Dendritic cell treated with granulocyte-macrophage colony-stimulating factor and Interleukin-4, amounts not matched to agents 40 ng/mL and 50 ng/mL, for 4 days (primary cell): ENCODE results near the gene TRDN.

Source experiments
- H3K27ac Mint-ChIP-seq: one replicate; pipeline ENCODE4 v1.8.0; 2022; ENCODE audit warnings: mild to moderate bottlenecking, mixed read lengths
- H3K27me3 Mint-ChIP-seq: one replicate; pipeline ENCODE4 v1.8.0; 2022; ENCODE audit warnings: mild to moderate bottlenecking, mixed read lengths
- H3K36me3 Mint-ChIP-seq: one replicate; pipeline ENCODE4 v1.8.0; 2022; ENCODE audit warnings: low read depth, mixed read lengths
- H3K4me1 Mint-ChIP-seq: one replicate; pipeline ENCODE4 v1.8.0; 2022; ENCODE audit warnings: low read depth, mixed read lengths
- H3K4me3 Mint-ChIP-seq: one replicate; pipeline ENCODE4 v1.8.0; 2022; ENCODE audit warnings: mild to moderate bottlenecking, moderate library complexity, mixed read lengths
- H3K9me3 Mint-ChIP-seq: one replicate; pipeline ENCODE4 v1.8.0; 2022; ENCODE audit warnings: mixed read lengths
- intact Hi-C: fragments of 100-400 bp; cut with micrococcal nuclease; formaldehyde crosslinking; loops from one replicate; pipeline ENCODE4 v1.15.0; 2022

TRDN gene

DNA sequence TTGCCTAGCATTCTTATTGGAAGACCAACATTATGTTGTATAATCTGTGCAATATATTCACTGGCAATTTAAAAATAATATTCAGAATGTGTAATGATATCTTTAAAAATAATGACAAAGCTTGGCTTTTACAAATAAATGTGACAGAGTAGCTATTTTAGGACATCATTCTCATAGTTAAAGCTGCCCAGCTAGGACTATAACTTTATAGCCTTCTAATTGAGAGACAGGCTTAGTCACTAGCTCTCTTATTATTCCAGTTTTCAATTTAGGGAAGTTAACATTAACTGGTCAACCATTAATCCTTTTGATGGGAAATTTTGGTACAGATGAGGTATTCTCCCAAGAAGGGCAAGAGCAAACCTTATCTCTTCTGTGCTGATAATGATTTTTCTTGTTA lies 443.5 kb downstream of the TRDN start:
- H3K36me3 Mint-ChIP-seq: no peaks in the 10 kb centered on the region
- H3K27ac Mint-ChIP-seq: no peak overlapping the region
- H3K27me3 Mint-ChIP-seq: no peaks in the 10 kb centered on the region
- H3K9me3 Mint-ChIP-seq: peaks cover 6% of the 10 kb centered on the region
- no peak overlapping the region for H3K4me3 Mint-ChIP-seq
- H3K4me1 Mint-ChIP-seq: no peaks in the 10 kb centered on the region
- intact Hi-C loops: no loop called here

DNA sequence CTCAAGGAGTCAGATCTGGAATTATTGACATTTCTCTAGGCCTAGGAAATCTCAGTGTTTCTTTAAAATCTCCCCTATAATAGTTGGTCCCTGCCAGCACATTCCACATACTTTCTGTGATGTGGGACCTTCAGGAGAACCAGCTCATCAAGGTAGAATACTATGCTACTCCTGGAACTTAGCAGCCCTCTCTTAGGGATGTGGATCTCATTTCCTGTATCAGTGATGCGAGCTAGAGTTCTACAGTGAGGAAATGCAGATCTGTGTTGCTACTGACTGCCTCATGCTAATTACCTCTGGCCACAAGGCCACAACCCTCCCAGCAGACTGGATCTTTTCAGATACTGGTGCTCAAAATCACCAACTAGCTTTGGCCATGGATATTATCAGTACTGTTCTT lies 446.9 kb downstream of the TRDN start:
- Mint-ChIP-seq H3K4me1 (no peaks in the 10 kb centered on the region), H3K4me3 (no peak overlapping the region), H3K27ac (no peak overlapping the region), H3K36me3 (no peaks in the 10 kb centered on the region), H3K9me3 (peaks cover 23% of the 10 kb centered on the region), H3K27me3 (no peaks in the 10 kb centered on the region)
- intact Hi-C loops: no loop called here

DNA sequence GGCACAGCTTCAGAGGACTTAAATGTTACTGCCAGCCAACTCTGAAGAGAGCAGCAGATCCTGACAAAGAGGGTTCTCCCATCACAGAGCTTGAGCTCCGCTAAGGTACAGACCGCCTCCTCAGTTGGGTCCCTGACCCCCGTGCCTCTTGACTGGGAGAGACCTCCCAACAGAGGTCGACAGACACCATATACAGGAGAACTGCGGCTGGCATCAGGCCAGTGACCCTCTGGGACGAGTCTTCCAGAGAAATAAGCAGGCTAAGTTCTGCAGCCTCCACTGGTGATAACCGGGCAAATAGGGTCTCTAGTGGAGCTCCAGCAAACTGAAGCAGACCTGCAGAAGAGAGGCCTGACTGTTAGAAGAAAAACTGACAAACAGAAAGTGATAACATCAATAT lies 453.8 kb downstream of the TRDN start:
- Mint-ChIP-seq H3K9me3 (peaks cover 41% of the 10 kb centered on the region), H3K4me3 (no peak overlapping the region)

DNA sequence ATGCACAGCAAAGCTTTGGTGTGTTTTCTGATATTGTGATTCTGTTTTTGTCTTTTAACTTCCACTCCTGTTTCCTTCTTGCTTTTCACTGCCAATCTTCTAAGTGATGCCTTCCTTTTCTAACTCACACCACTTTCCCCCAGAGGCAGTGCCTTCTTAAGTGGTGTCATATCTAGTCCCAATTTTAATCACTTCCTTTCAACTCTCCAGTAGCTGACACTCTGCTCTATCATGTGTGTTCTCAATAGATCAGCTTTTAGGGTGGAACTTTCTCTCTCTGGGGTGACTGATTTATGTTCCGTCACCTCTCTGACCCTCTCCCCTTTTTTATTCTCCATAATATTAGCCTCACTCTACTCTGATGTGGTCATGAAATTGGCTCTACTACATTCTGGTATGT lies 460.0 kb downstream of the TRDN start:
- no peak overlapping the region for H3K27ac Mint-ChIP-seq
- H3K9me3 Mint-ChIP-seq: peaks cover 11% of the 10 kb centered on the region
- no peaks in the 10 kb centered on the region for H3K4me1 Mint-ChIP-seq
- no peak overlapping the region for H3K4me3 Mint-ChIP-seq
- intact Hi-C loops: no loop called here
- H3K36me3 Mint-ChIP-seq: no peaks in the 10 kb centered on the region
- H3K27me3 Mint-ChIP-seq: no peaks in the 10 kb centered on the region

More for the DNA sequence above, 453.8 kb downstream of the TRDN start:
- no peak overlapping the region for H3K27ac Mint-ChIP-seq
- no peaks in the 10 kb centered on the region for H3K36me3 Mint-ChIP-seq
- H3K27me3 Mint-ChIP-seq: no peaks in the 10 kb centered on the region
- no peaks in the 10 kb centered on the region for H3K4me1 Mint-ChIP-seq
- intact Hi-C loops: no loop called here

DNA sequence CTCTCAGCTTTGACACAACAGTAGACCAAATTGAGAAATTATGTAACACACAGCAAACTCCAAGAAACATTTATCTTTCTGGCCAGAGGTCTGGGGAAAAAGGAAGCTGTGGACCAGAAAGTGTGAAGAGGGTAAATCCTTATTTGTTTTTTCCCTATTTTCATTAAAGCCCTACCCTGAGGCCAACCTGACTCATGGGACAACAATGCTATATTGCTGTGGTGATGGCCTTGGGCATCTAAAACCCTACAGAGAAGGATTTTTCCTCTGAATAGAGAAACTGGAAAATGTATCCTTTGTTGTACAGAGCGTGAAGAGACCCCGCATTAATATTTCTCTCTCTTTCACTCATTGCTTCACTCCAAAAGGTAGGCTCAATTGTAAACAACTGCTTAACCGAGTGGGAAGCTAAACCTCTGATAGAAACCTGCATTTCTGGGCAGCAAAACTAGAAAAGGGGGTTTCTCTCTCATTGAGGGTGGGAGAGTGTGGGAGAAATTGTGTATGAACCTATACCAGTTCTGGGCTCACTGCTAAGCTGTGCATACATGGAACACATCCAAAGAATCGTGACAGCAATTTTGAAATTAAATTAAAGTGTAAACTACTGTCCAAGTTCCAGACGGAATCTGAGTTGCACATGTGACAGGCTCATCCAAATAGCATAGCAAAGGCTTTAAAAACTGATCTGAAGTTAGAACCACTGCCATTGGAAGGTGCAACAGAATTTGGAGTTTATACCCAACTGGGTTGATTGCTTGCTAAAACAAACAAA lies 465.2 kb downstream of the TRDN start:
- no peaks in the 10 kb centered on the region for H3K27me3 Mint-ChIP-seq
- no peaks in the 10 kb centered on the region for H3K4me1 Mint-ChIP-seq
- intact Hi-C loops: no loop called here
- H3K4me3 Mint-ChIP-seq: no peak overlapping the region
- H3K36me3 Mint-ChIP-seq: no peaks in the 10 kb centered on the region
- no peaks in the 10 kb centered on the region for H3K9me3 Mint-ChIP-seq
- H3K27ac Mint-ChIP-seq: no peak overlapping the region

DNA sequence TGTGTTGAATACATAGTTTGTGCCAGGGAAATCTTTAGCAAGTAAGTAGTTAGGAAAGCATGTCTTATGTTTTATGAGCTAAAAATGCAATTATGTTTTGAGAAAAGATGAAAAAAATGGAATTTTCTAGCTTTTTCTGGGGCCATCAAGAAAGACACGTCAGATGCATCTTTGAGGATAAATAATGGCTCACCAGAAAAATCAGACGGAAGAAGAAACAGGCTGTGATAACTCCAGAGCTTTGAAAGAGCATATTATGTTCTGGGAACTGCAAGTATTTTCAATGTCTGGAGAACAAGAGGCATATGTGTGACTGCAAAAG lies 467.0 kb downstream of the TRDN start:
- Mint-ChIP-seq H3K4me1 (no peaks in the 10 kb centered on the region), H3K4me3 (no peak overlapping the region), H3K36me3 (no peaks in the 10 kb centered on the region), H3K9me3 (no peaks in the 10 kb centered on the region), H3K27me3 (no peaks in the 10 kb centered on the region), H3K27ac (no peak overlapping the region)
- intact Hi-C loops: no loop called here

DNA sequence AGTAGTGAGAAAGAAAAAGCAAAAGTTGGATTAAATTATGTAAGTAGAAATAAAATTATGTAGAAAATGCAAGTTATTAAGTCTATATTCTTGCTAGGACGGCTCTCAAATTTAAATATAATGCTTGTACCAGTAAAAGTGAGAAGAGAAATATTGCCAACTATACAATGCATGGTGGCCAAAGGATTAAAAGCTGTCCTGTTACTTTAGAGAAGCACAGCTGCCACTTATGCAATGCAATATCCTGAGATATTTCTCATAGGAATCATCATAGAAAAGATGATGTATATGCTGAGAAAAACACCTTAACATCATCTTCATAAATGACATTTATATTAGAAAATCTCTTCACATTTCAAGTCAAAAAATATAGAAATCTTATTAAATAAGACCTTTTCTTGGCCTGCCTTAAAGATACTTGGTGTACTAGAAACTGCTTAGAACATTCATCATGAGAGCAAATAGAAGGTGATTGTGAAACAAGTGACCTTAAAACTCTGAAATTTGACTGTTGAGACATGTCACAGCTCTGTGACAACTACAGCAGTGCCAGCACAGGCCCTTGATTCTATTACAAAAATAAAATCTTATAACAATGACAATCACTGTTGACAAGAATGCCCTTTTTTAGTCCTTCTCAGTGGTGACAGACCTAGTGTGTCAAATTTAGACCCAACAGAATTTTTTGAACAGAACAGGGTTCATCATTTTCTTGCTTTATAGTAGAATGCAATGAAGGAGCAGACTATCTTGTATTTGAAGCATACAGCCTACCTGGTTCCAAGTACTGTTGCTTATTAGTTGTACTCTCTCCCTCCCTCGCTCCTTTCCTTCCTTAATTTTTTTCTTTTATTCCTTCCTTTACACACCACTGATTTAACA lies 467.6 kb downstream of the TRDN start:
- Mint-ChIP-seq H3K36me3 (no peaks in the 10 kb centered on the region), H3K4me1 (no peaks in the 10 kb centered on the region), H3K4me3 (no peak overlapping the region), H3K27ac (no peak overlapping the region), H3K27me3 (no peaks in the 10 kb centered on the region), H3K9me3 (no peaks in the 10 kb centered on the region)
- intact Hi-C loops: no loop called here

DNA sequence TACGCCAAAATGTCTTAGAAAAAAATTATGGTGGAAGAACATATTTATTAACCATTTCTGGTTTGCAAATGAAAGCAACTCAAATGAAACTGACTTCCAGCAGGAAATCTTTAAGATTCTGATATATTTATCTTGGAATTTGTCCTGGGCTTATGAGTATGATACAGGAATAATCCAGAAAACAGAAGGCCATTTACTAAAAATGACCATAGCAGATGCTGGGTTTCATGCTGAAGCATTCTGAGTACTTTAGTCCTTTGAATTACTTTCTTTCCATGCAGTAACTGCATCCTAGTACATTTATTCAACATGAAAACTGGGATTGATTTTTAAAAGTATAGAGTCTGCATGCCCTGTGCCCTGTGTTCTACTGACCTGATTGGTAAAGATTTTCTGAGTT lies 468.3 kb downstream of the TRDN start:
- no peaks in the 10 kb centered on the region for H3K9me3 Mint-ChIP-seq
- intact Hi-C loops: no loop called here
- no peaks in the 10 kb centered on the region for H3K4me1 Mint-ChIP-seq
- H3K36me3 Mint-ChIP-seq: no peaks in the 10 kb centered on the region
- H3K27ac Mint-ChIP-seq: no peak overlapping the region
- H3K27me3 Mint-ChIP-seq: no peaks in the 10 kb centered on the region
- no peak overlapping the region for H3K4me3 Mint-ChIP-seq
